ENCODE data around the gene TBX15.
"Not testable (repeated sequence)": the region's sequence is repeated elsewhere in the genome, so short reads cannot be mapped to it uniquely, and the experiment has no call there.

TBX15 gene

GRCh38 chr1:118926261-118926660 lies 61.9 kb downstream of the TBX15 start:
- DNase-seq (ENCODE audit: low spot score) = no peak

- DNase-seq (ENCODE audit: low spot score) = no peak
Measured at GRCh38 chr1:118925651-118926050, 62.5 kb downstream of the TBX15 start.

DNA sequence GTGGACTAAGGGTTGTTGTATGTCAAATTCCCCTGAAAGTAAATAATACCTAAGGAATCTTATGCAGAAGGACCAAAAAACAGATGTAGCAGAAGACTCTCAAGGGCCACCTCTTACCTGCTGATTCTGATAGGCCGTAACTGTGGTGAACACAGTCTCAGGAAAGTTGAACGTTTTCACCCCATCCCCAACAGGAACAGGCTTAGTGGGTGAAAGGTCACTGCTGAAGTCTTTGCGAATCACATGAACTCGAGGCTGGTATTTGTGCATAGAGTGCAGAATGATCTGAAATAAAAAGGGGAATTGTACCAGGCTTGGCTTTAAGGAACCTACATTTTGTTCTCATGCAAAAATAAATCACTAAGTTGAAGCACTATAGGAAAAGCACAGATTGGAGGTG lies 64.8 kb downstream of the TBX15 start:
- DNase-seq (ENCODE audit: low spot score) = no peak

GRCh38 chr1:118921994-118922393 lies 66.1 kb downstream of the TBX15 start:
- DNase-seq (ENCODE audit: low spot score) = no peak

- DNase-seq (ENCODE audit: low spot score) = no peak
Measured at GRCh38 chr1:118920124-118920717, 67.9 kb downstream of the TBX15 start.

DNA sequence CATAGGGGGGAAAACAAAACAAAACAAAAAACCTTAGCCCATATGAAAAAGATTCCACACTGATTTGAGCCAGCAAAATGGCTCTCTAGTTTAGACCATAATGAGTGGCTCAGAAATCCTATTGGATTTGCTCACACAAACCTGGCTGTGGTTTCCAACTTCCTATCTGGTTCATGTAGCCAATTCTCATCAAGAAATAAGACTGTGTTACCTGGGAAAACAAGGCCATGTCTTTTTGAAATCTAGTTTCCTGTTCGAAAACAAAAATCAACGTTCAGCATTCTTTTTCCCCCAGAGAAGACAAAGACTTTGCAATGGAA lies 69.2 kb downstream of the TBX15 start:
- no peak for DNase-seq (ENCODE audit: low spot score)

DNA sequence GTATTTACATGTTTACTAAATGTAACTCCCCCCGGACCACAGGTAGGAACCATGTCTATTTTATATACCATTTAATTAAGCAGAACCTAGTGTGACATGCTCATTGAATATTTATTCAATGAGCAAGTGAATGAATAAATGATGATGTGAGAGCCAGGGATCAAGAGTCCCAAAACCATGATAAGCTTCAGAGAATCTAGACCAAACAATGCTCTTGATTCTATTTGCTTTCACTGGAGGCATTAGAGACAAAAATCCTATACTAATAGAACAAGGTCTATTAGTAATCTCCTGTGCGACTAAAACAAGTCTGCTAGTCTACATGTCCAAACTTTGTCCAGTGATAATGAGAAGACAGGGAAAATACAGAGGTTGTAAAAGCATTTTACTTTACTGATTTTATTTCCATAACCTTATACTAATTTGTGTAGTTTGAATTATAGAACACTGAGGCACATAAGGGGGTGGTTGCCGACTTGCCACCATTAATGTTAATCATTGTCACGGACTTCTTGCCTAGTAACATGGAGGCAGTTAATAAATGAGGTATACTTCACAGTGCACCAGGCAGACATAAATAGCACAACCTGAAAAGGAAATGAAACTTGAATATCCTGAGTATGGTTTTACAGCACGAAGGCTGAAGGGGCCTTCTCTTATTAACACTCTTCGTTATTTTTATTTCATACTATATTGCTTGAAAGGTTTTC lies 69.8 kb downstream of the TBX15 start:
- DNase-seq (ENCODE audit: low spot score) = no peak

DNA sequence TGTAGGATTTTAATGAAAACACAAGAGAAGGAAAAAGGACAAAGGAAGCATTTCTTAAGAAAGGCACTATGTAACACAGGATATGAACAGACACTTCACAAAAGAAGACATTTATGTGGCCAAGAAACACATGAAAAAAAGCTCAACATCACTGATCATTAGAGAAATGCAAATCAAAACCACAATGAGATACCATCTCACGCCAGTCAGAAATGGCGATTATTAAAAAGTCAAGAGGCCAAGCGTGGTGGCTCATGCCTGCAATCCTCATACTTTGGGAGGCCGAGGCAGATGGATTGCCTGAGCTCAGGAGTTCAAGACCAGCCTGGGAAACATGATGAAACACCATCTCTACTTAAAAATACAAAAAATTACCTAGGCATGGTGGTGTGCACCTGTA lies 71.8 kb downstream of the TBX15 start:
- not testable (repeated sequence) for DNase-seq (ENCODE audit: low spot score)

DNA sequence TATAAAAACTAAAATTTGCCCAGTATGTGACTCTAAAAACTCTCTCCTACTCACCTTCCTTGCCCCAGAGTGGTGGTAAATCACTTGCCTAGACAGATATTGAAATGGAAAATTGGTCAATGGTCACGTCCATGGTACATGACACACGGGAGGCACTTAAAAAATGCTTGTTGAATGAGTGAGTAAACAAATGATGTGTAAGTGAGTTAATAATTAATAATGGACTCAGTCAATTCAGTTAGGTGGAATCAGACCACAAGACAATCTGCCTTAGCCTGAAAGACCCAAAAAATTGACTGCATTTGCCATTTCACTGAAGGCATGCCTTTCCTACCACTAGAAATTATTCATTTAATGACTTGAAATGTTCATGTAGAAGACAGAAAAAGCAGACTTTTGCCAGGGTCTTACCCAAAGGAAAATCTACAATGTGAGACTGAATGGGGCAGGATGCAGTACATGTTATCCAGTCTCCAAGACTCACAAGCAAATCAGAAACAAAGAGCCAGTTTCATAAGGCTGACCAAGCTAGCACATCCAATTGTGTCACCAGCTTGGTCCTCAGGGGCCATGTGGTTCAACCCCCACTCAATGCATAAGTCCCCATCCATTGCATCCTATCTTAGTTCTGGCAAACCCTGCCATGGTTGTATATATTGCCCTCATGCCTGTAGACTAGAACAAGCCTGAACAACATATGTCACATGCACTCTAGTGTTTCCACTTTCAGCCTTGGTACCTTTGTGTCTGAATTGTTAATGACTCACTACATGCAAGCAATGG lies 73.6 kb downstream of the TBX15 start:
- DNase-seq (ENCODE audit: low spot score) = no peak

- DNase-seq (ENCODE audit: low spot score) = no peak
Measured at GRCh38 chr1:118913818-118914217, 74.3 kb downstream of the TBX15 start.

GRCh38 chr1:118912574-118912973 lies 75.6 kb downstream of the TBX15 start:
- DNase-seq (ENCODE audit: low spot score) = no peak

DNA sequence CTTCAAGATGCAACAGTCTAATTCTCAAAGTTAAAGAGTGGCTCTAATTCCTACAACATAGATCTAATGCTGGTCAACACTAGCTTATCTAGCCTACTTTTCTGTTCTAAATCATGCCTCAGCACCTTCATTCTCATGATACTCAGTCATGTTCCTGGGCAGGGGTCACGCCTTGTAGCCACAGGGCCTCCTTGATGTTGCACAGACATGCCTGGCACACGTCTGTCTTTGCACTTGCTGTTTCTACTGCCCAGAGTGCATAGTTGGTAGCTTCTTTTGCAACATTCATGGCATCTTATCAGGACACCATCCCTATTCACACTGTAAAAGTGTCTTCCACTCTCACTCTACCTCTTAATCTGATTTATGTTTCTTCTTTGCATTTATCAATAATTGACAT lies 76.6 kb downstream of the TBX15 start:
- no peak for DNase-seq (ENCODE audit: low spot score)

DNA sequence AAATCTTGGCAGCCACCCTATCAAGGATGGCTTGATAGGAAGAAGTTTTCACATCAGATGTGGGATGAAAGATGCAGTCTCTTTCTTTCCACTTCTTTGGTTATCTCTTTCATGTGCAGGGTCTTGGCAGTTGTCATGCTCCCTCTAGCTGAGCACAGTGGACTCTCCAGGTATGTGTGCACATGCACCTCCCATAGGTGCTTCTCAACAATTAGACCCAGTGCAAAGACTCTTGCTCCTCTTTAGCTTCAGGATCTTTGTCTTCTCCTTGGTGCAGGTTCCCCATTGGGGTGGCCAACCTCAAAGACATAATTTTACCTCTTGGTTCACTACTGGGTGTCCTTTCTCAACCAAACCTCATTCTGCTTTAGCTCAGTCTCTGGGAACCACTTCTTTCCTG lies 80.7 kb downstream of the TBX15 start:
- DNase-seq (ENCODE audit: low spot score) = no peak

DNA sequence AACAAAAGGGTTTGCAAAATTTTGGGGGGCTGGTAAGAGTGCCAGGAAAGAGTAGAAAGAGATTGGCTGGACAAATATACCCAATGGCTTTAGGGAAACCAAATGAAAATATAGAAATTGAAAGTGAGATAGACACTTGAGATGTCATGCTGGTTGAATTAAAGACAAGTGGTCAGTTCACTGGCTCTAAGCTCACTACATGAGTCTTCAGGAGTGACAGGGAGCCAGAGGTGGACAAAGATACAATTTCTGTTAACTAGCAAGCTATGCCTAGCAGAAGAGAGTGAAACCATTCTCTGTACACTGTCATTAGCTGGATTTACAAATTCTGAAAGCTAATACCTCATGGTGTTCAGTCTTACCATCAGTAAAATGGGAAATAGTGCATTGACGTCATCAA lies 82.5 kb downstream of the TBX15 start:
- no peak for DNase-seq (ENCODE audit: low spot score)

DNA sequence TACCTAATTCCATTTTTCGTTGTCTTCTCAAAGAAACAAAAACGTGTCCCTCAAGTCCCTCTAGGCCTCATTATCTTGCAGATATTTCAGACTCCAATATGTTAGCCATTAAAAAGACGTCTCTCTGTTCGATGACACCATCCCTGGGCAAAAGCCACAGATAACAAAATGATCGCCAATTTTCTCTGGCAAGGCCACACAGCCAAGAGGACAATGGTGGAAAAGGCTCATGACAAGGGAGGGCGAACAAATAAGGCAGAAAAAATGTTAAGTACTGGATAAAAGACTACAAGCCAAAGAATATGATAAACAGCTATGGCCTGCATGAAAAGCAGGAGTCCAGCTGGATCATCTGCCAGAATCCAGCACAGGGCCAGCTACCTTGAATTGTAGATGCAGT lies 82.9 kb downstream of the TBX15 start:
- no peak for DNase-seq (ENCODE audit: low spot score)

DNA sequence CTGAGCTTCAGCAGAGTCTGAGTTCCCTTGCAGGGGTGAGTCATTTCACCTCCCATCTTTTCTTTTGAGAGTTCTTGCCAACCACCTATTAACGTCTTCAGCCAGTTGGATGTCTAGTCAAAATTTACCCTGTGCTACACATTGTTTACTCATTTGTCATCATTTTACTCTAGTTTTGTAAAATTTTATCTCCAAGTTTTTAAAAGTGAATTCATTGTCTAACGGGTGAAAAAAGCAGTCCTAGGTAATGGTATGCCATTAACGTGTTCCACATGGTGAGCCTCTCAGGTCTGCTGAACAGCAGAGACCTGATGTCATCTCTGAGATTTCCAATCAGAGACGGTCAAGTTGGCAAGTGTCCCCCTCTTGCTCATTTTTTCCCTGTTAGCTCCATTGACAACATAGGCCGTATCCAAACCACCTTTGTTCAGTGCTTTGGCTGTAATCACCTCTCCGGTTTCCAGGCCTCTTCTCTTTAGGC lies 85.4 kb downstream of the TBX15 start:
- DNase-seq (ENCODE audit: low spot score) = no peak

DNA sequence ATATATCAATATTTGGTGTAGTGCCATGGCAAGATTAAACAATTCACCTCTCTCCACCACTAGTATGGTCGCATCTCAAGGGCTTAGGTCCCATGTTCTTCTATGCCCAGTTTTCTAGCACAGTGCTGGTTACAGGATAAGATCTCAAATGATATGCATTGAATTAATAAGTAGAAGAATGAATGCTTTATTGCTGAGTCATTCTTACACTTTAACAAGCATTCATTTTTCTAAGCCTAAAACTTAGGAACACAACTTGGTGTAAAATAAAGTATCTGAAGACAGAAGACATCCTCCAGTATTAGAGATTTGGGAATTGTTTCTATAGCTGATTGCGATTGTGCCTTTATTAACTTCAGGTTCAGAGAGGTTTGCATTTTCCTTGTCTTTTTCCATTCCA lies 85.8 kb downstream of the TBX15 start:
- no peak for DNase-seq (ENCODE audit: low spot score)

DNA sequence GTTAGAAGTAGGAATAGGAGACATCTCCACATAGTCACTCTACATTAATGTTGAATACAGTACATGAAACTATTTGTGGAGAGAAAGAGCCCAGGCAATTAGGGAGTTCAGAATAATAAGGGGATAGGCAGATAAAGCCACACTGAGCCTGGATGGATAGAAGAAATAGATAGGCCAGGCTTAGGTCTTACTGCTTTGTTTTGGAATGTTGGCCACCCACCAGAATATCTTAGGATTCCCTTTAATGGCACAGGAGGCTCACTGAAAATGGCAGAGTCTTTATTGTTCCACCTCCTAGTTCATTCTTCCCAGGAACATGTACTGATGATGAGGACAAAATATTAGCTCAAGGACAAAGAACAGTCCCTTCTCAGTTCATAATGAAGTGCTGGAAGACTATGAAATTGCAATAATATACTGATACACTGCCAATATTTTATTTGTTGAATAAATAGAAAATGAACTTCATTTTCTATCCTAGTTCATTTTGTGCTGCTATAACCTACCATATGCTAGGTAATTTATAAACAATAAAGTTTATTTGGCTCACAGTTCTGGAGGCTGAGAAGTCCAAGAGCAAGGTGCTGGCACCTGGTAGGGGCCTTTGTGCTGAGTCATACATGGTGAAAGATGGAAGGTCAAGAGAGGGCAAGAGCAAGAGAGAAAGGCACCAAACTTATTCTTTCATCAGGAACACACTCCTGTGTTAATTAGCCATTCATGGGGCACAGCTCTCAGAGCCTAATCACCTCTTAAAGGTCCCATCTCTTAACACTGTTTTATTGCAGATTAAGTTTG lies 87.3 kb downstream of the TBX15 start:
- DNase-seq (ENCODE audit: low spot score) = no peak

GRCh38 chr1:118899340-118899739 lies 88.8 kb downstream of the TBX15 start:
- no peak for DNase-seq (ENCODE audit: low spot score)

DNA sequence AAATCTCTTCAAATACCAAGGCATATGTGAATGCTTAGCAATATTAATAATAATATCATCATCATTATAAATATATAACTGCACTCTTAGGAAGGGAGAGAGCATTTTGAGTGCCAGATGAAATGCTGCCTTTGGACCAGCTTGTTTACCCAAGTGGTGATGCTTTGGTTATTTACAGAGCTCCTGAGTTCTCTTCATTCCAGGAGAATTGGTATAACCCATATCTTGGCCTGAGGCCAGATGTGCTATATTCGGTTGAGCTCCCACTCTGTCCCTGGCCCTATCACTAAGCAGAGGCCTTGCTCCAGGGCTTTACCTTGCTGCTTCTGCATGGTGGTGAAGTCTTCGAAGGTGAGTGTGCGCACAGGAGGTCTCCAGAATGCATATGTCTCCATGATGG lies 89.4 kb downstream of the TBX15 start:
- no peak for DNase-seq (ENCODE audit: low spot score)

GRCh38 chr1:118896416-118896815 lies 91.7 kb downstream of the TBX15 start:
- no peak for DNase-seq (ENCODE audit: low spot score)

DNA sequence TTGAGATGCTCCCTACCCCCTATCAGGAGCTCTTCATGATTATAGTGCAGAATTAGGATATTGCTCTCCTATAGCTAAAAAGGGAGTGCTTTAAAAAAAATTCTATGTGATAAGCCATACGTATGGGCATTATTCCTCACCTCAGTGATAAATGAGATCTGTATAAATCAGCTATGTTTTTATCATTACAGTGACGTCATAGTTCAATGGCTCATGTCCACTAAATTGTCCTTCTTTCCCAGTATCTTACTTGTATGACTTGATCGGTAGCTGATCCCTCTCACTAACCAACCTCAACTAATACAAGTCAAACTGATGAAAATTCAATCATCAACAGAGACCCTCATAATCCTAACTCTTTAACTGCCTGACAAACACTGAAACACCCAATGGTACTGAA lies 93.3 kb downstream of the TBX15 start:
- DNase-seq (ENCODE audit: low spot score) = no peak

Measured in D341Med (cell line).